Lower leg skin (tissue), 3 donors: ENCODE results near the gene IQGAP3.
"Not testable (repeated sequence)": the region's sequence is repeated elsewhere in the genome, so short reads cannot be mapped to it uniquely, and the experiment has no call there.

Experiments used
- CTCF ChIP-seq, 3 donors: fragments of 450-650 bp; IDR thresholded peaks; one replicate each; pipeline ENCODE4 v1.5.1; 2016; ENCODE audit warnings: antibody characterized with exemption in 3 of 3, mild to moderate bottlenecking in 3 of 3, moderate library complexity in 2 of 3
- POLR2A ChIP-seq, 2 donors: fragments of 450-650 bp; IDR thresholded peaks; one replicate each; pipeline ENCODE4 v1.6.1; 2016 to 2017; ENCODE audit warnings: antibody characterized with exemption in 2 of 2, mild to moderate bottlenecking in 1 of 2, moderate library complexity in 1 of 2

GRCh38 chr1:156610072-156610471 lies 37.7 kb upstream of the IQGAP3 start:
- not testable (repeated sequence) for TF ChIP-seq CTCF, POLR2A (IDR thresholded peaks at IDR 0.05)
